HG03025 (cell line): ENCODE results near the gene NPAS4.
"Not testable (repeated sequence)": the region's sequence is repeated elsewhere in the genome, so short reads cannot be mapped to it uniquely, and the experiment has no call there.

Experiments used
- ATAC-seq: cut with Tn5 transposase; IDR thresholded peaks from one replicate; pipeline ENCODE4 v1.9.1; 2021; ENCODE audit warnings: mild to moderate bottlenecking, moderate library complexity; ENCODE audit not compliant: unreplicated experiment, low FRiP score

NPAS4 gene

DNA sequence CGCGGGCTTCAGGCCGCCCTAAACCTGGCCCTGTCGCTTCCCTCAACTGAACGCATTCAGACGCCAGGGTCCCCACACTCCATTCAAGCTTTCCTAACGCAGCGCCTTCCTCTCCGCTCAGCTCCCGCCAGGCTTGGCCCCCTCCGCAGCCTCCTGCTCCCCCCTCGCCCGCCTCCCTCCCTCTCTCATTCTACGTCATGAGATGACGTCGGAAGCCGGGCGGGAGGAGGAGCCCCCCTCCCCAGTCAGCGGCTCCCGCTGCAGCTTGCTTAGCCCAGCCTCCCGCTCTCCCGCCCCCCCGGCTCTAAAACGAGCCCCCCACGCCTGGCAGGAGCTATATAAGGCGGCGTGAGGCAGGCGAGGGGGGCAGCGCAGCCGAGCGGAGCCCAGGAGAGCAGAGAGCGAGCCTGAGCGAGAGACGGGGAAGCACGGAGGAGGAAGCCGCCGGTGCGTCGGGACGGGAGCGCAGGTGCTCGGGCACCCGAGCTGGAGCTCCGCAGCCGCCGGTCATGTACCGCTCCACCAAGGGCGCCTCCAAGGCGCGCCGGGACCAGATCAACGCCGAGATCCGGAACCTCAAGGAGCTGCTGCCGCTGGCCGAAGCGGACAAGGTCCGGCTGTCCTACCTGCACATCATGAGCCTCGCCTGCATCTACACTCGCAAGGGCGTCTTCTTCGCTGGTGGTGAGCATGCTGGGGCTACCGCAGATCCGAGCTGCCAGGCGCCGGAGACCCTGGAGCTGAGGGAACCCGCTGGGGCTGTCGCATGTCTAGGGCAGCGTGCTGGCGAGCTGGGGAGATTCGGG lies at the start of gene NPAS4:
TSS of gene NPAS4 (plus strand) at position 365 of the 806 bp plus-strand sequence. CDS start at position 510, 145 bp downstream.
- ATAC-seq, result no peak

- ATAC-seq, result peak; percentile 79
Measured at GRCh38 chr11:66371627-66372415, 49.0 kb upstream of the NPAS4 start, which contains the start of gene SLC29A2. TSS of gene SLC29A2 (minus strand) at chr11:66371760. CDS start at chr11:66371591, 169 bp downstream.

DNA sequence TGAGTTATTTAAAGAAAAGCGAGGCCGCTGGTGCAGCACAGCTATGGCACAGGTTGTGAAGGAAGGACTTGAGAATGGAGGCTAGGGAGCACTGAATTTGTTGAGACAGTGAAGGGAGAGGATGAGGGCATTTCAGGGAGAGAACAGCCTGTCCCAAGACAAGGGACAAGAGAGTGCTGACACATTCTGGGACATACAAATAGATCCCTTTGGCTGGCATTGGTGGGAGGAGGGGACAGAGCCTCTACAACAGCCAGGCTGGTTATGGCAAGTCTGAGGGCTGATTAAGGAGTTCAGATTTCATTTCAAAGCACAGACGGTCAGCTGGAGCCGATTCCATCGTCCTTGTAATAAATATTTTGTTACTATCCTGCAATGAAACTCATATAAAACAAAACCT lies 47.6 kb upstream of the NPAS4 start:
- ATAC-seq, result no peak

GRCh38 chr11:66373690-66374287 lies 47.0 kb upstream of the NPAS4 start:
- not testable (repeated sequence) for ATAC-seq

DNA sequence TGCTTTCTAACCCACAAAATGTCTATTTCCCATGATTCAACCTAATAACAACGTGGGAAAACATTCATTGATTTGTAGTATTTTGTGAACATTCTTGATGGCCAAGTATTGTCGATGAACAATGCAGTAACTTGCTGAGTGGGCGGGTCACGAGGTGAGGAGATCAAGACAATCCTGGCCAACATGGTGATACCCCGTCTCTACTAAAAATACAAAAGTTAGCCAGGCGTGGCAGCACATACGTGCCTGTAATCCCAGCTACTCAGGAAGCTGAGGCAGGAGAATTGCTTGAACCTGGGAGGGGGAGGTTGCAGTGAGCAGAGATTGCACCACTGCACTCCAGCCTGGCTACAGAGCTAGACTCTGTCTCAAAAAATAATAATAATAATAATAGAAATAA lies 40.6 kb upstream of the NPAS4 start:
- not testable (repeated sequence) for ATAC-seq

- ATAC-seq, result not testable (repeated sequence)
Measured at GRCh38 chr11:66384316-66384715, 36.5 kb upstream of the NPAS4 start.

- no peak for ATAC-seq
Measured at GRCh38 chr11:66386171-66387069, 34.4 kb upstream of the NPAS4 start.

- no peak for ATAC-seq
Measured at GRCh38 chr11:66388780-66389386, 32.0 kb upstream of the NPAS4 start.

DNA sequence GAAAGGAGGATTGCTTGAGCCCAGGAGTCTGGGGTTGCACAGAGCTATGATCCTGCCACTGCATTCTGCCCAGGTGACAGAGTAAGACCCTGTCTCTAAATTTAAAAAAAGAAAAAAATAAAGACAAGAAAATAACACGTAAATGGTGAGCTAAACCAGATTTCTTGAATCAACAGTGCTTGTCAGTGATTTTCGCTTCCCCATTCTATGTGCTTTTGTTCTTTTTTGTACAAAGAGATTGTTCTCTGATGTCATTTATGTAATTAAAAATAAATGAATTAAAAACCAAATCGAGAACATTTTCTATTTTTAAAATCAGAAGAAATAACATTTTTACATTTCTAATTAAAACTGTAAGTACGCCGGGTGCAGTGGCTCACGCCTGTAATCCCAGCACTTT lies 29.5 kb upstream of the NPAS4 start:
- ATAC-seq, result no peak

DNA sequence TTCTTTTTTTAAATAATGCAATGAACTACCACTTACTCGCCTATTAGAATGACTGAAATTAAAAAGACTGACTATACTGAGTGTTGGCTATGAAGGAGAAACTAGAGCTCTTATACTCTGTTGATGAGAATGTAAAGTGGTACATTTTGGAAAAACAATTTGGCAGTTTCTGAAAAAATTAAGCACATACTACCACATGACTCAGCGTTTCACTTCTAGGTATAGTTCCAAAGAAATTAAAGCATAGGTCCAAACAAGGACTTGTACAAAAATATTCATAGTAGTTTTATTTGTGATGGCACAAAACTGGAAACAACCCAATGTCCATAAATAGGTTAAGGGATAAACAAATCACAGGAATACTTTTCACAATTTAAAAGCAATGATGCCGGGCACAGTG lies 26.9 kb upstream of the NPAS4 start:
- no peak for ATAC-seq

DNA sequence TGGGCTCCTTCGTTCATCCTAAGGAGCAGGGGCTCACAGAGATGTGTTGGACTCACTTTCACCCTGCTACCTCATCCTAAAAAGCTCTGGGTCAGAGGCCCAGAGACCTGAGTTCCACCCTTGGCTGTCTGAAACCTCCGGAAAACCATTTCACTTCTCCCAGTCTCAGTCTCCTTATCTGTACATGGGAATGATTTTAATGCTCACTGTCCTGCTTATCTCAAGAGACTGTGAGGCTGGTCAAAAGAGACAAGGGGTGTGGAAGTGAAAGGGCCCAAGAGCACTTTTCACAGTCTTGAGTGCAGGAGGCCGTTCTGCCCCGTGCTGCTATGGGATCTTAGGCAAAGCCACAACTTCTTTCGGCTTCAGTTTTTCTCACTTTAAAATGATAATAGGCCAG lies 13.2 kb upstream of the NPAS4 start:
- no peak for ATAC-seq

- ATAC-seq, result peak; percentile 49
Measured at GRCh38 chr11:66408488-66409214, 12.2 kb upstream of the NPAS4 start.

DNA sequence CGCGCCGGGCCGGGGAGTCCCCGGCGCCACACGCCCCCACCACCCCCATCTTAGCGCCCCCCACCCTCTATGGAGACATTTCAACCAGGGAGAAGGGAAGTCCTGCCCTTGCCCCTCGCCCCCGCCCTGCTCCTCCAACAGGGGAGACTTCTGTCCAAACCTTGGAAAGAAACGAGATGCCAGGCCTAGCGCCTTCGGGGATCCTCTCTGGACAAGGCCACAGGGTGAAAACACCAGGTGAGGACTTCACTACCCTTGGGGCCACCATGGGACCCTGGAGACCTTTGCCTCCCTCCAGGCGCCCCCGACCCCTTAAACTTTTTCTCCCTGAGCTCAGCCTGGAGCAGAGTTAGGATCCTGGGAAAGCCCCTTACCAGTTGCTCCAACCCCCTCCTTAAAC lies 11.6 kb upstream of the NPAS4 start:
- ATAC-seq, result no peak

DNA sequence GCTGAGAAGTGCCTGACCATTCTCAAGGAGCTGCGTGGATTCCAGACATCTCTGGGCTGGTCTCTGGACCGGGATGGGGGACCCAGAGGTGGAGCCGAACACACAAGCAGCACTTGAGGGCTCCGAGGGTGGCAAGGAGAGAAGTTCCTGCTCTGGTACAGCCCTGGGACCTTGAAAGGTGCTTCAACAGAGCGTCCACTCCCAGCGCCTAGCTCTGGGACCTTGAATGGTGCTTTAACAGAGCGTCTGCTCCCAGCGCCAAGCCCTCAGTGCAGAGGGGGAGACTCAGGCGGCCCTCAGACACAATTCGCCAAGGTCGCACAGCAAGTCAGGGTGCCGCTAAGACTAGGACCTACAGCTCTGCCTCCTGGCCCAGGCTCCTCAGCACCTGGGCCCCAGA lies 10.6 kb upstream of the NPAS4 start:
- ATAC-seq, result no peak

DNA sequence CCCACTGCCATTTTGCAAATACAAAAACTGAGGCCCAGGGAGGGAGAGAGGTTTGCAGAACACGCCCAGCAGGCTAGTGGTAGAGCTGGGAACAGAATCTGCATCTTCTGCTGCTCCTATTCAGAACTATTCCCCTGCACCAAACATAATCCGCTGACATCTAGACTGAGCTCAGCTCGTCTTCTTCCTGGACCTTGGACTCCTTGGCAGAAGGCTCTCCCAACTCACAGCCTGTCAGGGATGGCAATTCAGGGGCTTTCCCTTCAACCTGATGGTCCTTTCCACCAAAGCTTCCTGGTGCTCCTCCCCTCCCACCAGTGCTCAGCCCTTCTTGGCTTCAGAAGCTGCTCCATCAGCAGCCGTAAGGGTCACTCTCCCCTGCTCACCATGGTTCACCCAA lies 9.5 kb upstream of the NPAS4 start:
- ATAC-seq, result no peak

GRCh38 chr11:66412110-66412509 lies 8.7 kb upstream of the NPAS4 start:
- ATAC-seq, result no peak

- ATAC-seq, result no peak
Measured at GRCh38 chr11:66413167-66413566, 7.7 kb upstream of the NPAS4 start.

DNA sequence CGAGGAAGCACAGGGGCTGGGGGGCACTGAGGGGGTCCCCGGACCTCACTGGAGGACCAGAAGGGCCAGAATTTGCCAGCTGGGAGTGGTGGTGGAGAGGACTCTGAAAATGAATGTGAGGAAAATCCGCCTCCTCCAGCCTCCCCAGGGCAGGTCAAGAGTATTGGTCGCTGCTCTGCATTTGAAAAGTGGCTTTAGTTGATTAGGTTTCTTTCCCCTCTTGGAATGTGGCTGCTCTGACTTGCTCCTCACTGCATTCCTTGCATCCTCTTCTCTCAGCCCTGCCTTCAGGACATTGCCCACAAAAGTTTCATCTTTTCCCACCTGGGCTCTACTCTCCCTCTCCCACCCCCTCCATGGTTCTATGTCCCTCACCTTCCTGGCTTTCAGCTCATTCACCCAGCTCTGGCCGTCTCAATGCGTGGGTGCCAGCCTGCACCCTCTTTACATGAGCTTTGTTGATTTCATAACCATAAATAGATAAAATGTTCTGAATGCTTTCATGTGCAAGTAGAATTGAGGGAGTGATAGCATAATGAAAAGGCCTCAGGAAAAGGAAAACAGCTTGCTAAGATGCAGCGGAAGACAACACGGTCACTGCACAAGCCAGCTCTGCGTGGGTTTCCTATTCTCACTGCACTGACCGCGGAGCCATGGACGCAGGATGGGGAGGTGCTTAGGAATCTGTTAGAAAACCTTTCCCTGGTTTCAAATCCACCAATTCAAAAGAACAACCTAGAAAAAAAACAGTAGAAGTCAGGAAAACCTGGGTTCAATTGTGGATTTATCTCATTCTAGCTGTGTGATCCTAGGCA lies 6.5 kb upstream of the NPAS4 start:
- ATAC-seq, result no peak
